HCT116 (cell line): ENCODE data around the gene PGGHG. TPM values are rescaled to one million over a fixed set of nuclear protein-coding genes. Genes with fewer than 3 reads are reported as not detected.

ENCODE experiments used
- ATAC-seq: fragments of 200-7000 bp; cut with Tn5 transposase; 2 replicates; pipeline ENCODE4 v1.9.1; 2020; ENCODE audit warnings: mild to moderate bottlenecking, moderate library complexity
- BruUV-seq: library from RNA; stranded (reverse); fragments of 400-500 nt; replicated peaks from 2 replicates; lab custom pipeline; 2021; lab: Mats Ljungman, UMichigan
- CTCF ChIA-PET: fragments of 300-600 bp; sonication (Branson Sonifier 250); formaldehyde crosslinking; loops from one replicate; lab custom pipeline; 2021; ENCODE audit warnings: antibody characterized with exemption; lab: Charles Lee
- POLR2A ChIA-PET: fragments of 300-600, 350-600 bp; sonication (Branson Sonifier 250); formaldehyde crosslinking; loops from one replicate; lab custom pipeline; 2021; ENCODE audit warnings: antibody characterized with exemption; lab: Charles Lee
- RAD21 ChIA-PET, 2 experiments: fragments of 300-600 bp; sonication (Branson Sonifier 250); formaldehyde crosslinking; loops; one replicate each; lab custom pipeline; 2023; ENCODE audit warnings: low total read pairs in 2 of 2; ENCODE audit not compliant: uncharacterized antibody in 2 of 2, unreplicated experiment in 2 of 2, low non-redundant PET in 1 of 2; lab: Charles Lee
- DNase-seq: peaks from one replicate; pipeline ENCODE4 v3.0.0-alpha.2; 2010; ENCODE audit warnings: low read depth, low spot score
- H2AFZ ChIP-seq: fragments of 200-600 bp; shearing (Covaris generic), sonication (generic); 2 replicates; pipeline ENCODE4 v1.6.1; 2017; ENCODE audit warnings: low read depth, mixed run types, mixed read lengths, antibody characterized with exemption, low read length; ENCODE audit not compliant: poor library complexity, severe bottlenecking
- H3K27ac ChIP-seq: 2 replicates; pipeline ENCODE4 v1.5.1; 2012; ENCODE audit warnings: low read depth, low read length
- H3K27me3 ChIP-seq: fragments of 200-600 bp; sonication (generic); 2 replicates; pipeline ENCODE4 v1.6.1; 2016; ENCODE audit warnings: mixed run types, low read length, mixed read lengths; ENCODE audit not compliant: insufficient read depth
- H3K36me3 ChIP-seq, 2 experiments: fragments of 200-500 bp in 1 of 2; fragments of 200-600 bp in 1 of 2; sonication (Bioruptor generic) in 1 of 2; sonication (generic) in 1 of 2; 2 replicates each; pipeline versions ENCODE4 v1.5.1 to v1.6.1; 2014 to 2016; ENCODE audit warnings: low read length in 2 of 2, inconsistent platforms in 1 of 2, mixed read lengths in 1 of 2, mixed run types in 1 of 2; ENCODE audit not compliant: insufficient read depth in 2 of 2, control insufficient read depth in 1 of 2
- H3K4me1 ChIP-seq, 2 experiments: fragments of 200-600 bp in 1 of 2; sonication (generic) in 1 of 2; 2 replicates each; pipeline versions ENCODE4 v1.5.1 to v1.6.1; 2012 to 2017; ENCODE audit warnings: low read length in 2 of 2, inconsistent platforms in 1 of 2, mild to moderate bottlenecking in 1 of 2, mixed read lengths in 1 of 2, mixed run types in 1 of 2, moderate library complexity in 1 of 2; ENCODE audit not compliant: insufficient read depth in 2 of 2, control insufficient read depth in 1 of 2
- H3K4me2 ChIP-seq: fragments of 200-600 bp; sonication (generic); 2 replicates; pipeline ENCODE4 v1.6.1; 2017; ENCODE audit warnings: mixed run types, low read length, mixed read lengths
- H3K4me3 ChIP-seq, 2 experiments: fragments of 200-600 bp in 1 of 2; sonication (generic) in 1 of 2; replicated peaks in 1 of 2; 2 replicates each; pipeline ENCODE4 v1.5.1; 2011 to 2016; ENCODE audit warnings: low read length in 2 of 2, control low read depth in 1 of 2, low read depth in 1 of 2, mild to moderate bottlenecking in 1 of 2, mixed read lengths in 1 of 2, mixed run types in 1 of 2
- H3K79me2 ChIP-seq: fragments of 200-600 bp; sonication (generic); 2 replicates; pipeline ENCODE4 v1.6.1; 2017; ENCODE audit warnings: mild to moderate bottlenecking, mixed run types, low read length, moderate library complexity, mixed read lengths; ENCODE audit not compliant: insufficient read depth
- H3K9ac ChIP-seq: fragments of 200-600 bp; sonication (generic); 2 replicates; pipeline ENCODE4 v1.6.1; 2016; ENCODE audit warnings: low read length, mixed read lengths
- H3K9me2 ChIP-seq: fragments of 200-600 bp; sonication (generic), shearing (Covaris generic); 2 replicates; pipeline ENCODE4 v1.6.1; 2017; ENCODE audit warnings: mixed run types, mild to moderate bottlenecking, moderate library complexity; ENCODE audit not compliant: insufficient read depth
- H3K9me3 ChIP-seq, 2 experiments: fragments of 200-500 bp in 1 of 2; fragments of 200-600 bp in 1 of 2; sonication (Bioruptor generic) in 1 of 2; sonication (generic) in 1 of 2; 2 replicates each; pipeline ENCODE4 v1.6.1; 2014 to 2017; ENCODE audit warnings: low read length in 2 of 2, mixed read lengths in 2 of 2, inconsistent platforms in 1 of 2, low read depth in 1 of 2, mild to moderate bottlenecking in 1 of 2, mixed run types in 1 of 2, moderate library complexity in 1 of 2; ENCODE audit not compliant: control insufficient read depth in 1 of 2, insufficient read depth in 1 of 2
- H4K20me1 ChIP-seq: fragments of 200-600 bp; sonication (generic), shearing (Covaris generic); 2 replicates; pipeline ENCODE4 v1.6.1; 2017; ENCODE audit warnings: mixed run types, mild to moderate bottlenecking, moderate library complexity; ENCODE audit not compliant: insufficient read depth
- CTCF ChIP-seq, 3 experiments: fragments of 200-600 bp in 1 of 3; sonication (generic) in 1 of 3; IDR thresholded peaks in 2 of 3; conservative IDR thresholded peaks in 1 of 3; 2 replicates each; pipeline ENCODE4 v1.5.1; 2012 to 2017; ENCODE audit warnings: low read depth in 2 of 3, low read length in 2 of 3, antibody characterized with exemption in 1 of 3, borderline replicate concordance in 1 of 3, control low read depth in 1 of 3, mild to moderate bottlenecking in 1 of 3, mixed read lengths in 1 of 3, mixed run types in 1 of 3, moderate library complexity in 1 of 3; ENCODE audit not compliant: insufficient read depth in 1 of 3
- EGR1 ChIP-seq: IDR thresholded peaks from 2 replicates; pipeline ENCODE4 v1.6.1; 2012; ENCODE audit warnings: low read depth
- ELF1 ChIP-seq: IDR thresholded peaks from 2 replicates; pipeline ENCODE4 v1.6.1; 2012; ENCODE audit warnings: low read depth, borderline replicate concordance
- EZH2phosphoT487 ChIP-seq: fragments of 200-600 bp; IDR thresholded peaks from 2 replicates; pipeline ENCODE4 v1.6.1; 2018; ENCODE audit warnings: antibody characterized with exemption, borderline replicate concordance
- FOSL1 ChIP-seq: IDR thresholded peaks from 2 replicates; pipeline ENCODE4 v1.6.1; 2012; ENCODE audit warnings: low read depth
- POLR2AphosphoS5 ChIP-seq: IDR thresholded peaks from 2 replicates; pipeline ENCODE4 v1.6.1; 2011; ENCODE audit warnings: mild to moderate bottlenecking, low read depth, low read length, moderate library complexity
- RAD21 ChIP-seq: IDR thresholded peaks from 2 replicates; pipeline ENCODE4 v1.6.1; 2012; ENCODE audit warnings: low read depth, mild to moderate bottlenecking
- SP1 ChIP-seq: IDR thresholded peaks from 2 replicates; pipeline ENCODE4 v1.6.1; 2012; ENCODE audit warnings: low read depth
- intact Hi-C: fragments of 100-400 bp; cut with micrococcal nuclease; formaldehyde crosslinking; loops from 2 replicates; pipeline ENCODE4 v1.10.0; 2022
- total RNA-seq: library from RNA; stranded (reverse); gene quantifications from one replicate; pipeline ENCODE4 v1.2.1, GENCODE V29; 2021; ENCODE audit not compliant: unreplicated experiment

Gene PGGHG
- total RNA-seq, 1 experiment from 2014 or later: 57.5 TPM

GRCh38 chr11:255816-256215, 33.1 kb upstream of the PGGHG start (continued):
- TF ChIP-seq CTCF (IDR thresholded peaks at IDR 0.05 in 2 of 3, conservative IDR thresholded peaks at IDR 0.05 in 1 of 3; ENCODE audit: borderline replicate concordance in 1 of 3, insufficient read depth in 1 of 3, low read depth in 2 of 3, low read length in 2 of 3): no peak
- TF ChIP-seq FOSL1: no peak
- no peak for TF ChIP-seq RAD21
- TF ChIP-seq, all 23 proteins: peak for 0

- intact Hi-C loops: no loop called here
- Histone ChIP-seq H3K4me3 (no peak overlapping the region), H2AFZ (no peak overlapping the region), H3K27me3 (no peaks in the 10 kb centered on the region), H3K4me2 (no peak overlapping the region), H3K4me1 (no peaks in the 10 kb centered on the region)
- RAD21 ChIA-PET: no interaction called here
- TF ChIP-seq EZH2phosphoT487 (no peak), ELF1 (no peak), FOSL1 (no peak), POLR2AphosphoS5 (no peak), RAD21 (no peak), EGR1 (no peak), SP1 (no peak)
- TF ChIP-seq, all 23 proteins: peak for 0
- Histone ChIP-seq H3K36me3 (peaks cover 10 to 15% of the 10 kb centered on the region in 2 experiments; a peak in 3 of 4 replicates), H3K9me3 (no peaks in the 10 kb centered on the region), H4K20me1 (no peaks in the 10 kb centered on the region), H3K9ac (no peak overlapping the region), H3K9me2 (no peaks in the 10 kb centered on the region), H3K79me2 (no peaks in the 10 kb centered on the region), H3K27ac (no peak overlapping the region)
- no peak for DNase-seq
- no TSS peak for BruUV-seq
- ATAC-seq: no peak
- ChIA-PET CTCF (no interaction called here), POLR2A (no interaction called here)
Measured at GRCh38 chr11:256952-257737, 31.8 kb upstream of the PGGHG start.
